Measurements from ENCODE around the gene PI4KB. TPM values are rescaled to one million over a fixed set of nuclear protein-coding genes. Genes with fewer than 3 reads are reported as not detected.

PI4KB gene
- total RNA-seq, 1 experiment from 2014 or later = 44.3 TPM

DNA sequence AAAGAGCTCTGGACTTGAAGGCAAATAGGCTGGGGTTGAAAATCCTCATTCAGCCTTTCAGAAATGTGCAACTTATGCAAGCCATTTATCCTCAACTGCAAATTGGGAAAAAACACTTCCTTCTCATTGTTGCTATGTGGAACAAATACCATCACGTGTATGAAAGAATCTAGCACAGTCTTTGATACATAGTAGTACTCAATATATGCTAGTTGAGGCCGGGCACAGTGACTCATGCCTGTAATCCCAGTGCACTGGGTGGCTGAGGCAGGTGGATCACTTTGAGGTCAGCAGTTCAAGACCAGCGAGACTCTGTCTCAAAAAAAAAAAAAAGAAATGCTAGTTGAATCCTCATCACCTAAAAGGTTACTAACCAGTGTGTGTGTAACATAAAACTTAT lies 8.2 kb downstream of the PI4KB start:
- Histone ChIP-seq H3K4me3 (no peak overlapping the region), H3K9me3 (ENCODE audit: insufficient read depth, low read depth) (no peaks in the 10 kb centered on the region), H3K9me2 (ENCODE audit: insufficient read depth) (no peaks in the 10 kb centered on the region), H3F3A (ENCODE audit: insufficient read depth, low read depth) (no peaks in the 10 kb centered on the region), H3K79me2 (ENCODE audit: low read depth) (no peaks in the 10 kb centered on the region), H2AFZ (no peak overlapping the region), H3K27ac (no peak overlapping the region), H3K27me3 (ENCODE audit: insufficient read depth, low read depth) (no peaks in the 10 kb centered on the region), H3K4me2 (no peak overlapping the region), H3K36me3 (ENCODE audit: low read depth) (peaks cover 11% of the 10 kb centered on the region; the same call in 1 of the 2 replicates), H3K4me1 (replicated peaks; ENCODE audit: insufficient read depth) (no peaks in the 10 kb centered on the region; the same call in 1 of the 2 replicates), H4K20me1 (ENCODE audit: insufficient read depth) (no peaks in the 10 kb centered on the region; the same call in 1 of the 2 replicates)
- intact Hi-C loops (cut with micrococcal nuclease; ENCODE audit: unreplicated experiment) = no loop called here
- ChIA-PET POLR2A (ENCODE audit: unreplicated experiment) (interaction anchor here (0.7 kb wide), 1 partner anchor 250 kb away, joined by 6 read pairs; no protein-coding TSS in a partner anchor), CTCF (no interaction called here)
- BruUV-seq (replicated peaks) = no TSS peak
- DNase-seq = no peak
- TF ChIP-seq EZH2 (IDR thresholded peaks at IDR 0.05; ENCODE audit: low read depth) = no peak
- TF ChIP-seq, protein P1, sequence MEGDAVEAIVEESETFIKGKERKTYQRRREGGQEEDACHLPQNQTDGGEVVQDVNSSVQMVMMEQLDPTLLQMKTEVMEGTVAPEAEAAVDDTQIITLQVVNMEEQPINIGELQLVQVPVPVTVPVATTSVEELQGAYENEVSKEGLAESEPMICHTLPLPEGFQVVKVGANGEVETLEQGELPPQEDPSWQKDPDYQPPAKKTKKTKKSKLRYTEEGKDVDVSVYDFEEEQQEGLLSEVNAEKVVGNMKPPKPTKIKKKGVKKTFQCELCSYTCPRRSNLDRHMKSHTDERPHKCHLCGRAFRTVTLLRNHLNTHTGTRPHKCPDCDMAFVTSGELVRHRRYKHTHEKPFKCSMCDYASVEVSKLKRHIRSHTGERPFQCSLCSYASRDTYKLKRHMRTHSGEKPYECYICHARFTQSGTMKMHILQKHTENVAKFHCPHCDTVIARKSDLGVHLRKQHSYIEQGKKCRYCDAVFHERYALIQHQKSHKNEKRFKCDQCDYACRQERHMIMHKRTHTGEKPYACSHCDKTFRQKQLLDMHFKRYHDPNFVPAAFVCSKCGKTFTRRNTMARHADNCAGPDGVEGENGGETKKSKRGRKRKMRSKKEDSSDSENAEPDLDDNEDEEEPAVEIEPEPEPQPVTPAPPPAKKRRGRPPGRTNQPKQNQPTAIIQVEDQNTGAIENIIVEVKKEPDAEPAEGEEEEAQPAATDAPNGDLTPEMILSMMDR (conservative IDR thresholded peaks at IDR 0.05) = no peak

DNA sequence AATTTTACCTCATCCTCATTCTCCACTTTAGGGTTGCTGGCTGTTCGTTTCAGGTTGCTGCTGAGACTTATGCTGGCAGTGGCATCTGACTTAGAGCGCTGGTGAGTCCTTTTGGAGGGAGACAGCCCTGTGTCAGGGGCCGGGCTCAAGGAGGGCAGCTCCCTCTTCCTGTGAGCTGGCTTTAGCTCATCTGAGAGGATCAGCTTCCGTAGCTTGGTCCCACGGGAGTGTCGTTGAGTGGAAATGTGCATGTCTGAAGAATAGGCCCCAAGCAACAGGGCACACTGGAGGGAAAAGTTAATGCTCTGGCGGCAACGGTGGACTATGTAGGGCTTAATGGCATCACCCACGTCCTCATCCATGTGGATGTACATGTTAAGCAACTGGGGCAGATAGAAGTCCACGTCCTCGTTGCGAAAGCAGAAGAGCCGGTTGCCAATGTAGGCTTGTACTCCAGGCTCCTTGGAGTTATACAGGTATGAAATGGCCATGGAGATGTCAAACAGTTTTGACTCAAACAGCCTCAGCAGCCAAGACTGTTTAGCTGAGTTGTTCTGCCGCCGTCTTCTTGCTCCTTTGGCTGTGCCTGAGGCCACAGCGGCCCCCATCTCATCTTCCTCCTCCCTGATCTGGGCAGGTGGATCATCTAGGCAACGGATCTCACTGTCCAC lies 11.5 kb downstream of the PI4KB start:
- no peak for TF ChIP-seq EZH2 (IDR thresholded peaks at IDR 0.05; ENCODE audit: low read depth)
- TF ChIP-seq, protein P1 (conservative IDR thresholded peaks at IDR 0.05) = no peak
- Histone ChIP-seq H2AFZ (no peak overlapping the region), H3K9me2 (ENCODE audit: insufficient read depth) (no peaks in the 10 kb centered on the region), H3K36me3 (ENCODE audit: low read depth) (peaks cover 9% of the 10 kb centered on the region; the same call in 1 of the 2 replicates), H3K79me2 (ENCODE audit: low read depth) (peaks cover 6% of the 10 kb centered on the region), H3K9me3 (ENCODE audit: insufficient read depth, low read depth) (no peaks in the 10 kb centered on the region), H3K27ac (no peak overlapping the region), H4K20me1 (ENCODE audit: insufficient read depth) (peaks cover 10% of the 10 kb centered on the region), H3K4me3 (no peak overlapping the region), H3F3A (ENCODE audit: insufficient read depth, low read depth) (peaks cover 16% of the 10 kb centered on the region), H3K27me3 (ENCODE audit: insufficient read depth, low read depth) (no peaks in the 10 kb centered on the region), H3K4me2 (no peak overlapping the region), H3K4me1 (replicated peaks; ENCODE audit: insufficient read depth) (peaks cover 21% of the 10 kb centered on the region)
- no TSS peak for BruUV-seq (replicated peaks)
- no peak for DNase-seq
- POLR2A ChIA-PET (ENCODE audit: unreplicated experiment) = interaction anchor here (0.7 kb wide), 1 partner anchor 33 kb away, joined by 3 read pairs; no protein-coding TSS in a partner anchor
- CTCF ChIA-PET = no interaction called here
- intact Hi-C loops (cut with micrococcal nuclease; ENCODE audit: unreplicated experiment) = no loop called here

DNA sequence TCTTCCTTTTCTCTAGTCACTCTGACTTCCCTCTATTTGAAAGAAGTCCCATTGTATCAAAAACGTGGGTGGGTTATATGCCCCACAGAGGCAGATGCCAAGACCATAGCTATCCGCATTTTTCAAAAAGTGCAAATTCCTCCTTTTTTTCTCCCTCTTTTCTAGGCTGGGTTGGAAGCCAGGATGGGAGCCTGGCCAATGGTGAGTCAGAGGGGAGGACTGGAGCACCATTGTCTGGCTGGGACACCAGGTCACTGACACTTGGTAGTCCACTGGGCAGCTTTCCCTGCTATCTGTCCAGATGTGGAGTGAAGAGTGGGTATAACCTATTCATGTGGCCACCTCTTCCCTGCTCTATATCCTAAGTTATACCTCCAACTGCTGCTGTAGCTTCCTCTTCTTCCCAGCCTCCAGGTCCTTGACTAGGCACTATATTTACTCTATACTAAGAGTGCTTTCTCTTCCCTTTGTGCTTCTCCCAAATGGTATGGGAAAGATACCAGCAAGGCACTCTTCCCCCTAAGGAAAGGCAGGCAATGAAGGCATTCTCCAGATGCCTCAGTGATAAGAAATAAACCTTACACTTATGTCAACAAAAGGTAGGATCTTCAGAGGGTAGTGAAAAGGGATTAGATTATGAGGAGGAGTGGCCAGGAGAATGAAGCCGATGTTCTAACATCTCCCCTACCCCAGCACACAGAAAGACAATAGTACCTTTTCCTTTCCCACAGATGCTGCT lies 12.9 kb downstream of the PI4KB start:
- intact Hi-C loops (cut with micrococcal nuclease; ENCODE audit: unreplicated experiment) = no loop called here

More for the DNA sequence above, 12.9 kb downstream of the PI4KB start:
- H2AFZ ChIP-seq = no peak overlapping the region
- peaks cover 21% of the 10 kb centered on the region for H3K4me1 ChIP-seq (replicated peaks; ENCODE audit: insufficient read depth)
- CTCF ChIA-PET = no interaction called here
- no peak for TF ChIP-seq EZH2 (IDR thresholded peaks at IDR 0.05; ENCODE audit: low read depth)
- TF ChIP-seq, protein P1 (conservative IDR thresholded peaks at IDR 0.05) = no peak
- H3K79me2 ChIP-seq (ENCODE audit: low read depth) = peaks cover 15% of the 10 kb centered on the region
- BruUV-seq (replicated peaks) = no TSS peak
- DNase-seq = peak in 1 of 2 experiments; percentile 35
- H3K9me3 ChIP-seq (ENCODE audit: insufficient read depth, low read depth) = no peaks in the 10 kb centered on the region
- no peaks in the 10 kb centered on the region for H3K27me3 ChIP-seq (ENCODE audit: insufficient read depth, low read depth)
- no peak overlapping the region for H3K4me2 ChIP-seq
- H3K4me3 ChIP-seq = no peak overlapping the region
- peaks cover 17% of the 10 kb centered on the region for H3F3A ChIP-seq (ENCODE audit: insufficient read depth, low read depth)
- H3K9me2 ChIP-seq (ENCODE audit: insufficient read depth) = no peaks in the 10 kb centered on the region
- H4K20me1 ChIP-seq (ENCODE audit: insufficient read depth) = peaks cover 20% of the 10 kb centered on the region
- H3K27ac ChIP-seq = no peak overlapping the region
- POLR2A ChIA-PET (ENCODE audit: unreplicated experiment) = interaction anchor here (0.5 kb wide), 1 partner anchor 19 kb away, joined by 6 read pairs; no protein-coding TSS in a partner anchor
- H3K36me3 ChIP-seq (ENCODE audit: low read depth) = peaks cover 11% of the 10 kb centered on the region; the same call in 1 of the 2 replicates

Data from PC-9 (cell line).